Upper lobe of left lung (tissue), 4 donors: Measurements from ENCODE around the gene GRID1.
"Not testable (repeated sequence)": the region's sequence is repeated elsewhere in the genome, so short reads cannot be mapped to it uniquely, and the experiment has no call there.

Source experiments
- CTCF ChIP-seq, 6 experiments: fragments of 450-650 bp in 4 of 6; fragments of 200-600 bp in 2 of 6; sonication (generic) in 2 of 6; IDR thresholded peaks; one replicate each; pipeline ENCODE4 v1.5.1; 2016 to 2019; ENCODE audit warnings: antibody characterized with exemption in 6 of 6
- EP300 ChIP-seq, 4 donors: sonication (generic); formaldehyde crosslinking; IDR thresholded peaks; one replicate each; pipeline ENCODE4 v1.5.1; 2017; ENCODE audit warnings: antibody characterized with exemption in 4 of 4, control low read depth in 2 of 4
- POLR2A ChIP-seq, 4 donors: fragments of 450-650 bp; IDR thresholded peaks; one replicate each; pipeline ENCODE4 v1.5.1; 2016 to 2017; ENCODE audit warnings: antibody characterized with exemption in 4 of 4, mild to moderate bottlenecking in 2 of 4
- POLR2AphosphoS5 ChIP-seq, 2 donors: sonication (generic); formaldehyde crosslinking; IDR thresholded peaks; one replicate each; pipeline ENCODE4 v1.5.1; 2017; ENCODE audit warnings: antibody characterized with exemption in 2 of 2

GRCh38 chr10:85838660-85839059 is 527.9 kb downstream of the GRID1 start:
- not testable (repeated sequence) for TF ChIP-seq CTCF, POLR2A, EP300, POLR2AphosphoS5 (IDR thresholded peaks at IDR 0.05)
